ENCODE data around the gene PHOSPHO1. TPM values are rescaled to one million over a fixed set of nuclear protein-coding genes. Genes with fewer than 3 reads are reported as not detected.
A peak's percentile ranks its signal among the peaks of the same experiment; 100 is the strongest.
"Not testable (repeated sequence)": the region's sequence is repeated elsewhere in the genome, so short reads cannot be mapped to it uniquely, and the experiment has no call there.

The PHOSPHO1 gene, protein sequence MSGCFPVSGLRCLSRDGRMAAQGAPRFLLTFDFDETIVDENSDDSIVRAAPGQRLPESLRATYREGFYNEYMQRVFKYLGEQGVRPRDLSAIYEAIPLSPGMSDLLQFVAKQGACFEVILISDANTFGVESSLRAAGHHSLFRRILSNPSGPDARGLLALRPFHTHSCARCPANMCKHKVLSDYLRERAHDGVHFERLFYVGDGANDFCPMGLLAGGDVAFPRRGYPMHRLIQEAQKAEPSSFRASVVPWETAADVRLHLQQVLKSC
- total RNA-seq (not detected in 2 replicates), polyA plus RNA-seq (not detected in 2 replicates)

DNA sequence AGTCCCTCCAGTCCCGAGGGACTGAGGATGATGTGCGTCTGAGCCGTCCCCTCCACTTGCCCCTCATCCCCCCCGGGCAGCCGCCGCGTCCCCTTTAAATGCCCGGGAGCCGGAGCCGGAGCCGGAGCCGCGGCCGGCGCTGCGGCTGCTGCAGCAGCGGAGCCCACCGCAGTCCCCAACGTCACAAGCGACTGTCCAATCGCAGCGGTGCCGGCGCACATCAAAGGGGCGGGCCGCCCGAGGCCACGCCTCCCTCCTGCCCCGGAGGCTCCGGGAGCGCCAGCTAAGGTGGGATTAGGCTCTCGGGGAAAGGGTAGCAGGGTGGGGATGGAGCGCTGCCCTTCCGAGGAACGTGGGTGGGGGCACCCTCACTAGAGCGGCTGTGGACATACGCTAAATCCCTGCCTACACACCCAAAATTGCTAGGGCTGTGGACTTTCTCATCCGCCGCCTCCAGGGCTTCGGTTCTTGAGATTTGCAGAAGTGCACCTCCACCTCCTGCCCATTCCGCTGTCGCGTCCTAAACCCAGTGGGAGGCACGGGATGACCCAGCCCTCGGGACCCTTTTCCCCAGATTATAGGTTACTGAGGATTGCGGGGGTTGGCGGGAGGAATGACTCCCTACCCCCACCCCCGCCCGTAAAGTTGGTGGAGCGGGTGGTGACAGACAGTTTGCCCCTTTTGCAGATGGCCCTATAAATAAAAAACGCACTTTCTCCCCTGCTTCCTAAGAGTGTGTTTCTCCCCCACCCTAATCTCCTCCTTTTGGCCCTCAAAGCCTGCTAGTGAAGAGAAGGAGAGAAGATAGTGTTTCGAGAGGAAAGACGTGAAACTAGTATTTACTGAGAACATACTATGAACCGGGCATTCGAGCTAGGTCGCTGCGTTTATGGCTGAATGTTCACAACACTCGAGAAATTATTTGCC, at the start of gene PHOSPHO1:
Gene PHOSPHO1, minus strand, starts transcription at position 152 of the 927 bp plus-strand sequence. CDS start 4,096 bp downstream, outside the sequence.
- no peak within 1 kb of the TSS for H3K27ac ChIP-seq
- H3K36me3 ChIP-seq, result no peaks in the 10 kb centered on the region
- H3K9me3 ChIP-seq (ENCODE audit: low read depth), result no peaks in the 10 kb centered on the region
- H3K27me3 ChIP-seq, result peaks cover 54% of the 10 kb centered on the region
- TF ChIP-seq, protein P1, sequence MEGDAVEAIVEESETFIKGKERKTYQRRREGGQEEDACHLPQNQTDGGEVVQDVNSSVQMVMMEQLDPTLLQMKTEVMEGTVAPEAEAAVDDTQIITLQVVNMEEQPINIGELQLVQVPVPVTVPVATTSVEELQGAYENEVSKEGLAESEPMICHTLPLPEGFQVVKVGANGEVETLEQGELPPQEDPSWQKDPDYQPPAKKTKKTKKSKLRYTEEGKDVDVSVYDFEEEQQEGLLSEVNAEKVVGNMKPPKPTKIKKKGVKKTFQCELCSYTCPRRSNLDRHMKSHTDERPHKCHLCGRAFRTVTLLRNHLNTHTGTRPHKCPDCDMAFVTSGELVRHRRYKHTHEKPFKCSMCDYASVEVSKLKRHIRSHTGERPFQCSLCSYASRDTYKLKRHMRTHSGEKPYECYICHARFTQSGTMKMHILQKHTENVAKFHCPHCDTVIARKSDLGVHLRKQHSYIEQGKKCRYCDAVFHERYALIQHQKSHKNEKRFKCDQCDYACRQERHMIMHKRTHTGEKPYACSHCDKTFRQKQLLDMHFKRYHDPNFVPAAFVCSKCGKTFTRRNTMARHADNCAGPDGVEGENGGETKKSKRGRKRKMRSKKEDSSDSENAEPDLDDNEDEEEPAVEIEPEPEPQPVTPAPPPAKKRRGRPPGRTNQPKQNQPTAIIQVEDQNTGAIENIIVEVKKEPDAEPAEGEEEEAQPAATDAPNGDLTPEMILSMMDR (IDR thresholded peaks at IDR 0.05; ENCODE audit: low read depth, low read length), result no peak
- peak; percentile 86 to 94 for DNase-seq (ENCODE audit: low read depth in 1 of 2, low spot score in 1 of 2)
- no peaks in the 10 kb centered on the region for H3K4me1 ChIP-seq (ENCODE audit: low read depth)
- peak within 1 kb of the TSS; percentile 44 for H3K4me3 ChIP-seq

DNA sequence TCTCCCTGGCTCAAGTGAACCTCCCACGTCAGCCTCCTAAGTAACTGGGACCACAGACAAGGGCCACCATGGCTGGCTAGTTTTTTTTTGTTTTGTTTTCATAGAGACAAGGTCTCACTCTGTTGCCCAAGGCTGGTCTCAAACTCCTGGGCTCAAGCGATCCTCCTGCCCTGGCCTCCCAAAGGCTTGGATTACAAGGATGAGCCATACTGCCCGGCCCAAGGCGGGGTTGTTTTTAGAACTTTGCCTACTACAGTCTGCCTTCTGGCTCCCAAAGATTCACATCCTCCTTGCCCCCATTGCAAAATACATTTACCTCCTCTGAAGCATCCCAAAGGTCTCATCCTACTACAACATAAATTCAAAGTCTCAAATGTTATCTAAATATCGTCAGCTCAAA, 49.5 kb upstream of the PHOSPHO1 start:
- DNase-seq (ENCODE audit: low read depth in 1 of 2, low spot score in 1 of 2), result no peak
- H3K27ac ChIP-seq, result no peak overlapping the region
- no peaks in the 10 kb centered on the region for H3K27me3 ChIP-seq
- no peak overlapping the region for H3K4me3 ChIP-seq
- no peaks in the 10 kb centered on the region for H3K4me1 ChIP-seq (ENCODE audit: low read depth)
- TF ChIP-seq, protein P1 (IDR thresholded peaks at IDR 0.05; ENCODE audit: low read depth, low read length), result no peak
- H3K36me3 ChIP-seq, result no peaks in the 10 kb centered on the region
- no peaks in the 10 kb centered on the region for H3K9me3 ChIP-seq (ENCODE audit: low read depth)

DNA sequence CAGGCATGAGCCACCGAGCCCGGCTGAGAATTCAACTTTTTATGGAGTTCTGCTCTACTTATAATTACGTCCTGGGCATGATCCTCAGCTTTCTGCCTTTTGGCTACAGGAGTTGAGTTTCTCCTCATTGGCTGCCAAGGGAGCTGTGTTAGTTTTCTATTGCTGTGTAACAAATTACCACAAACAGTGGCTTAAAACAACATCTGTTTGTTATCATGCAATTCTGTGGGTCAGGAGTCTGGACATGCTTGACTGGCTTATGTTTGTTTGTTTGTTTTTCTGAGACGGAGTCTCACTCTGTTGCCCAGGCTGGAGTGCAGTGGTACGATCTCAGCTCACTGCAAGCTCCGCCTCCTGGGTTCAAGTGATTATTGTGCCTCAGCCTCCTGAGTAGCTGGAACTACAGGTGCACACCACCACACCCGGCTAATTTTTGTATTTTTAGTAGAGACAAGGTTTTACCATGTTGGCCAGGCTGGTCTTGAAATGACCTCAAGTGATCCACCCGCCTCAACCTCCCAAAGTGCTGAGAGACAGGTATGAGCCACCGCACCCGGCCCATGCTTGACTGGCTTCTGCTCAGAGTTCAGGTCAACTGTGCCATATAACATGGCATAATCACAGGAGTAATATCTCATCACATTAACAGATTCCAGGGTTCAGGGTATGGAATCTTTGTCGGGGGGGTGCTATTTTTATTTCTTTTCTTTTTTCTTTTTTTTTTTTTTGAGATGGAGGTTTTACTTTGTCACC, 48.9 kb upstream of the PHOSPHO1 start:
- H3K4me1 ChIP-seq (ENCODE audit: low read depth); H3K27ac ChIP-seq; H3K4me3 ChIP-seq; H3K36me3 ChIP-seq; DNase-seq (ENCODE audit: low read depth in 1 of 2, low spot score in 1 of 2); H3K9me3 ChIP-seq (ENCODE audit: low read depth); H3K27me3 ChIP-seq: not testable (repeated sequence)

DNA sequence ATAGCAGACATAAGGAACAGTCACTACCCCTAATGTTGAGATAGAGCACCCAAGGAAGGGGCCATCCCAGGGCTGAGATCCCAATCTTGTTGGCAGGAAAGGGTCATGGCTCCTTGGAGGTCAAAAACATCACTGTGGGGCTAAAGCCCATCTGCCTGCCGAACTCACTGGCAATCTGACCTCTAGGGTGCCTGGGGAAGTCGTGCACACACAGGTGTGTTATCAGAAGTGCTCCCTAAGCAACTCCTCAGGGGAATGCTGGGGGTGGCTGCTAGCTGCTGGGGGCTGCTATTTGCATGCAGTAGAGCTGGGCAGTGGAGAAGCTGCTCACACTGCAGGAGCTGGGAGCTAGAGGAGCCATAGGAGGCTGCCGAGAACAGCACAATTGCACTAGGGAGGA, 47.5 kb upstream of the PHOSPHO1 start:
- TF ChIP-seq, protein P1 (IDR thresholded peaks at IDR 0.05; ENCODE audit: low read depth, low read length), result no peak
- H3K9me3 ChIP-seq (ENCODE audit: low read depth), result no peaks in the 10 kb centered on the region
- no peaks in the 10 kb centered on the region for H3K36me3 ChIP-seq
- no peak for DNase-seq (ENCODE audit: low read depth in 1 of 2, low spot score in 1 of 2)
- H3K4me1 ChIP-seq (ENCODE audit: low read depth), result no peaks in the 10 kb centered on the region
- no peaks in the 10 kb centered on the region for H3K27me3 ChIP-seq
- H3K4me3 ChIP-seq, result no peak overlapping the region
- H3K27ac ChIP-seq, result no peak overlapping the region

DNA sequence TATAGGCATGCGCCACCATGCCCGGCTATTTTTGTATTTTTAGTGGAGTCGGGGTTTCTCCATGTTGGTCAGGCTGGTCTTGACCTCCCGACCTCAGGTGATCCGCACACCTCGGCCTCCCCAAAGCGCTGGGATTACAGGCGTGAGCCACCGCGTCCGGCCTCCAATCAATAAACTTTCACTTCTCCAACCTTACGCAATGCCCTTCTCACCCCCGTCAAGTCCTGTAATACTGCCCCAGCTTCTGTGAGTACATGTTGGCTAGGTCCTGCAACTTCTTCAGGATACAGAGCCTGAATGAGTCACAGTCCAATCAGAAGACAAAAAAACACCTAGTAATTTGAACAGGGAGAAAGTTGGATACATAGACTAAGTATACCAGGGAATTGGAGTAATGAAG, 47.1 kb upstream of the PHOSPHO1 start:
- peak in 1 of 2 donors; percentile 5 for DNase-seq (ENCODE audit: low read depth in 1 of 2, low spot score in 1 of 2)
- H3K9me3 ChIP-seq (ENCODE audit: low read depth), result no peaks in the 10 kb centered on the region
- no peaks in the 10 kb centered on the region for H3K27me3 ChIP-seq
- H3K36me3 ChIP-seq, result no peaks in the 10 kb centered on the region
- no peak overlapping the region for H3K27ac ChIP-seq
- no peaks in the 10 kb centered on the region for H3K4me1 ChIP-seq (ENCODE audit: low read depth)
- no peak overlapping the region for H3K4me3 ChIP-seq
- TF ChIP-seq, protein P1 (IDR thresholded peaks at IDR 0.05; ENCODE audit: low read depth, low read length), result no peak

DNA sequence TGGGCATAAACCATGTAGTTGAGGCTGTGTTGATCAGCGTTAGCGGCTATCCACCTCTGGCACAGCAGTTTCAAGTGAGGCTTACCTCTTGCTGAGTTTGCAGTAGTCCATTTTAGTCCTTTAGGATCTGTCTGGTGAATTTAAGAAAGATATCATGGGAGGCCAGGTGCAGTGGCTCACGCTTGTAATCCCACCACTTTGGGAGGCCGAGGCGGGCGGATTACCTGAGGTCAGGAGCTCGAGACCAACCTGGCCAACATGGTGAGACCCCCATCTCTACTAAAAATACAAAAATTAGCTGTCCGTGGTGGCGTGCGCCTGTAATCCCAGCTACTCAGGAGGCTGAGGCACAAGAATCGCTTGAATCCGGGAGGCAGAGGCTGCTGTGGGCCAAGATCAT, 45.4 kb upstream of the PHOSPHO1 start:
- H3K4me3 ChIP-seq; H3K27me3 ChIP-seq; H3K27ac ChIP-seq; H3K9me3 ChIP-seq (ENCODE audit: low read depth); H3K36me3 ChIP-seq; DNase-seq (ENCODE audit: low read depth in 1 of 2, low spot score in 1 of 2); H3K4me1 ChIP-seq (ENCODE audit: low read depth): not testable (repeated sequence)
